SK-N-SH treated with all-trans-retinoic acid at 6 μM for 48 hours (cell line): ENCODE data around the gene SLC39A1.
A peak's percentile ranks its signal among the peaks of the same experiment; 100 is the strongest.

Source experiments
- ATAC-seq: fragments of 200-7000 bp; cut with Tn5 transposase; 3 replicates; pipeline ENCODE4 v1.9.1; 2020; ENCODE audit warnings: mild to moderate bottlenecking, moderate library complexity
- CREB5 ChIP-seq: fragments of 250-450 bp; sonication (Bioruptor Pico); IDR thresholded peaks from 2 replicates; pipeline ENCODE4 v1.5.1; 2020; ENCODE audit warnings: low read depth, mild to moderate bottlenecking, moderate library complexity
- CSDC2 ChIP-seq: fragments of 250-450 bp; sonication (Bioruptor Pico); IDR thresholded peaks from 2 replicates; pipeline ENCODE4 v1.5.0; 2020; ENCODE audit warnings: mild to moderate bottlenecking, moderate library complexity
- CSRNP3 ChIP-seq: fragments of 250-450 bp; sonication (Bioruptor Pico); IDR thresholded peaks from 2 replicates; pipeline ENCODE4 v1.5.1; 2021; ENCODE audit warnings: mild to moderate bottlenecking, moderate library complexity
- GLIS3 ChIP-seq: fragments of 250-450 bp; sonication (Bioruptor Pico); IDR thresholded peaks from 2 replicates; pipeline ENCODE4 v1.5.0; 2020; ENCODE audit warnings: mild to moderate bottlenecking, moderate library complexity
- PATZ1 ChIP-seq: fragments of 250-450 bp; sonication (Bioruptor Pico); IDR thresholded peaks from 2 replicates; pipeline ENCODE4 v1.8.0; 2020; ENCODE audit warnings: mild to moderate bottlenecking, moderate library complexity, borderline replicate concordance
- PPARA ChIP-seq: fragments of 250-450 bp; sonication (Bioruptor Pico); IDR thresholded peaks from 2 replicates; pipeline ENCODE4 v1.5.0; 2020; ENCODE audit warnings: mild to moderate bottlenecking, borderline replicate concordance
- RARB ChIP-seq: fragments of 250-450 bp; sonication (Bioruptor Pico); IDR thresholded peaks from 2 replicates; pipeline ENCODE4 v1.8.0; 2021; ENCODE audit warnings: mild to moderate bottlenecking, moderate library complexity
- SNAI2 ChIP-seq: fragments of 250-450 bp; sonication (Bioruptor Pico); IDR thresholded peaks from 2 replicates; pipeline ENCODE4 v1.5.0; 2020; ENCODE audit warnings: mild to moderate bottlenecking, moderate library complexity
- TCF4 ChIP-seq: fragments of 250-450 bp; sonication (Bioruptor Pico); IDR thresholded peaks from 2 replicates; pipeline ENCODE4 v1.8.0; 2021; ENCODE audit warnings: mild to moderate bottlenecking, moderate library complexity, borderline replicate concordance
- TSHZ2 ChIP-seq: fragments of 250-450 bp; sonication (Bioruptor Pico); IDR thresholded peaks from 2 replicates; pipeline ENCODE4 v1.5.0; 2020; ENCODE audit warnings: mild to moderate bottlenecking, moderate library complexity
- ZC3H10 ChIP-seq: fragments of 250-450 bp; sonication (Bioruptor Pico); IDR thresholded peaks from 2 replicates; pipeline ENCODE4 v1.5.1; 2021; ENCODE audit warnings: mild to moderate bottlenecking, moderate library complexity
- ZFP3 ChIP-seq: fragments of 250-450 bp; sonication (Bioruptor Pico); IDR thresholded peaks from 2 replicates; pipeline ENCODE4 v1.5.0; 2020; ENCODE audit warnings: mild to moderate bottlenecking, moderate library complexity
- ZFP30 ChIP-seq: fragments of 450-650 bp; formaldehyde crosslinking; IDR thresholded peaks from 2 replicates; pipeline ENCODE4 v1.5.0; 2022; ENCODE audit warnings: mild to moderate bottlenecking, moderate library complexity
- ZNF565 ChIP-seq: fragments of 450-650 bp; formaldehyde crosslinking; conservative IDR thresholded peaks from 2 replicates; pipeline ENCODE4 v1.5.0; 2020; ENCODE audit warnings: low read depth, mild to moderate bottlenecking, moderate library complexity
- ZNF8 ChIP-seq: fragments of 450-650 bp; formaldehyde crosslinking; IDR thresholded peaks from 2 replicates; pipeline ENCODE4 v1.5.0; 2020; ENCODE audit warnings: mild to moderate bottlenecking, moderate library complexity
- TF ChIP-seq, protein P1 (sequence below): fragments of 250-450 bp; sonication (Bioruptor Pico); IDR thresholded peaks from 2 replicates; pipeline ENCODE4 v1.8.0; 2021; ENCODE audit warnings: low read depth, mild to moderate bottlenecking, moderate library complexity, borderline replicate concordance

Gene SLC39A1

DNA sequence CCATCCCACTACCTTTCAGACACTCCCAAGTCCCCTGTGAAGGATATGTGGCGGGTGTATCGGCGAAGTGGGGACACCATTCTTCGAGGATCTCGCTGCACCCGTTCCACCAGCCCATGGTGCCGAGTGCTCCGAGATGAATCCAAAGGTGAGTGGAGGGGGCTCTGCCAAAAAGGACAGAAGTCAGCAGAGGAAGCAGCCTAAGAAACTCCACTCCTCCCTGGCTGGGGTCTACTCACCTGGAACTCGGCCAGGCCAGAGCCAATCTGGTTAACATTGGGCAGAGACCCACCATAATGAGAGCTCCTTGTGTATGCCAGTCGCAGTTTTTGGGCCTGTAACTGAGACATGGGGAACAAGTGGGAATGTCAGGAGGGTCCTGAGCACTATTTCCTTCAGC, 8.5 kb downstream of the SLC39A1 start (continued):
- TF ChIP-seq, protein P1, sequence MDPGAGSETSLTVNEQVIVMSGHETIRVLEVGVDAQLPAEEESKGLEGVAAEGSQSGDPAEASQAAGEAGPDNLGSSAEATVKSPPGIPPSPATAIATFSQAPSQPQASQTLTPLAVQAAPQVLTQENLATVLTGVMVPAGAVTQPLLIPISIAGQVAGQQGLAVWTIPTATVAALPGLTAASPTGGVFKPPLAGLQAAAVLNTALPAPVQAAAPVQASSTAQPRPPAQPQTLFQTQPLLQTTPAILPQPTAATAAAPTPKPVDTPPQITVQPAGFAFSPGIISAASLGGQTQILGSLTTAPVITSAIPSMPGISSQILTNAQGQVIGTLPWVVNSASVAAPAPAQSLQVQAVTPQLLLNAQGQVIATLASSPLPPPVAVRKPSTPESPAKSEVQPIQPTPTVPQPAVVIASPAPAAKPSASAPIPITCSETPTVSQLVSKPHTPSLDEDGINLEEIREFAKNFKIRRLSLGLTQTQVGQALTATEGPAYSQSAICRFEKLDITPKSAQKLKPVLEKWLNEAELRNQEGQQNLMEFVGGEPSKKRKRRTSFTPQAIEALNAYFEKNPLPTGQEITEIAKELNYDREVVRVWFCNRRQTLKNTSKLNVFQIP (CRISPR knock-in tag), result no peak
- no peak for TF ChIP-seq ZFP3 (CRISPR knock-in tag)

- no peak for ATAC-seq
- TF ChIP-seq ZFP30 (CRISPR knock-in tag) (no peak), GLIS3 (no peak), RARB (CRISPR knock-in tag) (no peak), ZC3H10 (CRISPR knock-in tag) (no peak), PATZ1 (no peak)
Measured at GRCh38 chr1:153953859-153954365, 9.4 kb downstream of the SLC39A1 start.

- no peak for ATAC-seq
- TF ChIP-seq CREB5 (CRISPR knock-in tag), result no peak
Measured at GRCh38 chr1:153951801-153952200, 11.5 kb downstream of the SLC39A1 start.

GRCh38 chr1:153951183-153951582, 12.2 kb downstream of the SLC39A1 start:
- TF ChIP-seq ZNF8 (CRISPR knock-in tag), result no peak
- ATAC-seq, result no peak

DNA sequence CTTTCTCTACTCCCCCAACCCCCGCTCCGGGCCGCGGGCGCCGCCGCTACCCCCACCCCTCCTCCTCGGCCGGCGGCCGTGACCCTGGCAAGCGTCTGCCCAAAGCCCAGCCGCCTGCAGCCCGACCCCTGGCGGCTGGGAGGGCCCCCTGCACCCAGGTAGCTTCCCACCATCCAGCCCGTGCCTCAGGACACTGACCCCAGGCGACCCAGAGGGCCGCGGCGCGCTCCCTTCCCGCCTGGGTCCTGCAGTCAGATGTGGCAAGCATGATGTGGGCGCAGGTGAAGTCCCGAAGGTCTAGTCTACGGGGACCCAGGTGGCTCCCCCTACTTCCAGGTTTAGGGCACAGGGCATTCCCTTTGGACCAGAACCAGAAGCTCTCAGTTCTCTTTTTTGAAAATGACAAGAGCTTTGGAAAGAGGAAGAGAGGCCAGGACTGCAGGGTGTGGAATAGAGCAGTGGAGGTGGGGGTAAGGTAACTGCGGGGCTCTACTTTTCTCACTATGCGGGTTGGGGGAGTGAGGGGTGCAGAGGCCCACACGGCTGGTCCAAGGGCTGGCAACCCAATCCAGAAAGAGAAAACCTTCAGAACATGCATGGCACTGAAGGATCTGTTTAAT, 16.6 kb downstream of the SLC39A1 start, which contains the start of gene DENND4B:
Gene DENND4B (minus strand): TSS at position 97 of the 620 bp plus-strand sequence. CDS start 2,344 bp downstream, outside the sequence.
- ATAC-seq, result peak; percentile 92
- TF ChIP-seq GLIS3 (peak; percentile 85), PPARA (no peak)

DNA sequence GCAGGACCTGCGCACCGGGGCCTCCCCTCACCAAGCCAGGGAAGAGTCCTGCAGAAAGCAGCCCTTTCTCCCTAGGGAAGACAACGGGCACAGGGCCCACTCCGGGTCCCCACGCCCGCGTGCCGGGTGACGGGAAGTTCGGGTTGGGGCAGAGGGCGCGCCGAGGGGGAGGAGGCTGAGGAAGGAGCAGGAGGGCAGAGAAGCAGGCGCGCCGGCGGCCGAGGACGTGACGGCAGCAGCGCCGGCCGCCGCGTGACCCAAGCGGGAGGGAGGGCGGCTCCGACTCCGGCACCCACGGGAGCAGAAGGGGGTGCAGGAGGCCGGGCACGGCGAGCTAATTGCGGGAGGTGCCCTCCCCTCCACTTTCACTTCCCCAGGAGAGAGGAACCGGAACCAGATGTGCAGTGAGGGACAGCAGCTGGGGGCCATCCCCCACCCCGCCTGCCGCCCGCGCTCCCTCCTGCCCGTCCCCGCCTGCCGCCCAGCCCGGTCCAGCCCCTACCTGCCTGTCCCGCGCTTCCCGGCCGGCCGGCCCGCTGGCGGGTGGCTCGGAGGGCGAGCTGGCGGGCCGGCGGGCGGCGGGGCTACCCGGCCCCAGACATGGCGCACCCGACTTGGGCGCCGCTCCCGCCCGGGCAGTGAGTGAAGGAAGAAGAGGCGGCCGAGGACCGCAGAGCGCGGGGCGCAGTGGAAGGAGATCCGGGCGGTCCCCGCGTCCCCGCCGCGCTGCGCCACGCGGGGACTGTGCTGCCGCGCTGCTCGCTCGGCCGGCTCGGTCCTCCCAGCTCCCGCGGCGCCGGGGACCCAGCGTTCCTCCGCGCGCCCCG, 17.3 kb downstream of the SLC39A1 start:
- peak; percentile 75 for ATAC-seq
- TF ChIP-seq CSRNP3 (CRISPR knock-in tag) (no peak), TCF4 (CRISPR knock-in tag) (no peak), SNAI2 (no peak), CSDC2 (CRISPR knock-in tag) (no peak), ZNF565 (CRISPR knock-in tag) (no peak)

DNA sequence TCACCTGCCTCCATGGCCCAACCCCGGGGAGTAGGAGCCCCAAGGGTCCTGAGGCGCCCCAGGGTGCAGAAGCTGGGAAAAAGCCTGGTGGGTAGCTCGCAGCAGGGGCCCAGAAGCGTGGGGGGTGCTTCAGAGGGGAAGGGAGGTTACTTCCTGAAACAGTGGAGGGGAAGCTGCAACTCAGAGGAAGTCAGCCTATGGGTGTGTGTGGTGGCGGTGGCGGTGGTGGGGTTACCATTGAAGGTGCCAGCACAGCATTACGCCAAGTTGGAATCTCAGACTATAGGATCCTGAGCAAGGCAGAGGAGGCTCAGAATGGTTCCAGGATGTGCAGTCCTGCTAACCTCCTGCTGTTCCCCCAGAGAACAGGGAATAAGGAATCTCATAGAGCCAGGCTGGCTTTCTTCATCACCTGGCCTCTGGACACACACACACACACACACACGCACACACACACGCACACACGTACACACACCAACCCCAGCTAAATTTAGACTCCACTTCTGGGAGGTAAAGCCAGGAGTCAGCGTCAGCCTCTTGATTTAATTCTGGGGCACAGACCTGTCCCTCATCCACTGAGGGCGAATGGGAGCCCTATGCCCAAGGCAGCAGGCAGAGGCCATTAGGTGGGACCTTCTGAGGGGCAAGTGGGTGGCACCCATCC, 18.1 kb downstream of the SLC39A1 start:
- peak; percentile 46 for ATAC-seq
- no peak for TF ChIP-seq ZNF565 (CRISPR knock-in tag)
- TF ChIP-seq ZNF8 (CRISPR knock-in tag), result no peak
- TF ChIP-seq TSHZ2 (CRISPR knock-in tag), result no peak
- TF ChIP-seq, protein P1 (CRISPR knock-in tag), result peak; percentile 53; the same call in 1 of the 2 replicates
